CD4-positive, alpha-beta memory T cell (primary cell): Measurements from ENCODE around the gene PFKL. TPM values are rescaled to one million over a fixed set of nuclear protein-coding genes. Genes with fewer than 3 reads are reported as not detected.

Source experiments
- CTCF ChIA-PET: fragments of 350-600 bp; sonication (Branson Sonifier 250); formaldehyde crosslinking; loops from one replicate; lab custom pipeline; 2021; ENCODE audit warnings: inconsistent platforms; ENCODE audit not compliant: partially characterized antibody; lab: Charles Lee
- POLR2A ChIA-PET: fragments of 350-600 bp; sonication (Branson Sonifier 250); formaldehyde crosslinking; loops from one replicate; lab custom pipeline; 2021; ENCODE audit not compliant: partially characterized antibody; lab: Charles Lee
- DNase-seq, 5 donors: peaks; one replicate each; pipeline versions ENCODE4 v3.0.0 to v3.0.0-alpha.2; 2020 to 2022; ENCODE audit warnings: mixed read lengths in 1 of 5
- H3K27ac ChIP-seq: one replicate; pipeline ENCODE4 v1.7.0; 2013; ENCODE audit warnings: low read depth, low read length
- H3K27me3 ChIP-seq: 2 replicates; pipeline ENCODE4 v1.7.0; 2013; ENCODE audit warnings: mild to moderate bottlenecking, low read length, moderate library complexity; ENCODE audit not compliant: insufficient read depth
- H3K36me3 ChIP-seq: 2 replicates; pipeline ENCODE4 v1.7.0; 2013; ENCODE audit warnings: mild to moderate bottlenecking, low read length, moderate library complexity; ENCODE audit not compliant: insufficient read depth
- H3K4me1 ChIP-seq: 2 replicates; pipeline ENCODE4 v1.7.0; 2013; ENCODE audit warnings: mild to moderate bottlenecking, low read length, moderate library complexity; ENCODE audit not compliant: insufficient read depth
- H3K4me3 ChIP-seq, 2 donors: one replicate each; pipeline ENCODE4 v1.7.0; 2013; ENCODE audit warnings: low read length in 2 of 2, mild to moderate bottlenecking in 1 of 2
- H3K9me3 ChIP-seq, 2 donors: one replicate each; pipeline ENCODE4 v1.7.0; 2013; ENCODE audit warnings: low read length in 2 of 2, control low read depth in 1 of 2; ENCODE audit not compliant: control insufficient read depth in 1 of 2
- H3K27ac Mint-ChIP-seq, 7 donors: one replicate each; pipeline ENCODE4 v1.8.0; 2020 to 2021; ENCODE audit warnings: mixed read lengths in 7 of 7, mild to moderate bottlenecking in 6 of 7, inconsistent platforms in 3 of 7, moderate library complexity in 3 of 7
- H3K27me3 Mint-ChIP-seq, 2 donors: one replicate each; pipeline ENCODE4 v1.8.0; 2020 to 2021; ENCODE audit warnings: mixed read lengths in 2 of 2
- H3K36me3 Mint-ChIP-seq, 2 donors: one replicate each; pipeline ENCODE4 v1.8.0; 2020 to 2021; ENCODE audit warnings: mixed read lengths in 2 of 2, inconsistent platforms in 1 of 2, mild to moderate bottlenecking in 1 of 2
- H3K4me1 Mint-ChIP-seq, 4 donors: one replicate each; pipeline ENCODE4 v1.8.0; 2020 to 2021; ENCODE audit warnings: mixed read lengths in 4 of 4, mild to moderate bottlenecking in 1 of 4
- H3K4me3 Mint-ChIP-seq, 8 donors: one replicate each; pipeline ENCODE4 v1.8.0; 2020 to 2021; ENCODE audit warnings: mixed read lengths in 8 of 8, mild to moderate bottlenecking in 7 of 8, moderate library complexity in 6 of 8, inconsistent platforms in 3 of 8
- H3K9me3 Mint-ChIP-seq, 8 donors: one replicate each; pipeline ENCODE4 v1.8.0; 2020 to 2021; ENCODE audit warnings: mixed read lengths in 8 of 8, mild to moderate bottlenecking in 5 of 8, inconsistent platforms in 3 of 8, moderate library complexity in 1 of 8
- intact Hi-C: fragments of 100-400 bp; cut with micrococcal nuclease; formaldehyde crosslinking; loops from one replicate; pipeline ENCODE4 v1.15.1; 2023
- polyA plus RNA-seq, 2 donors: library from polyadenylated mRNA; unstranded; fragments of 300-500 nt; fragmentation: Illumina TruSeq; gene quantifications; one replicate each; pipeline ENCODE4 v1.2.3, GENCODE V29; 2021
- total RNA-seq, 2 experiments: library from RNA; stranded (reverse); gene quantifications; one replicate each; pipeline ENCODE4 v1.2.3, GENCODE V29; 2021

PFKL gene
- total and polyA plus RNA-seq, 4 experiments from 2014 or later = 132 to 145 (median 139) TPM

GRCh38 chr21:44365967-44366585, 66.2 kb downstream of the PFKL start:
- H3K36me3 ChIP-seq = no peaks in the 10 kb centered on the region
- H3K4me3 Mint-ChIP-seq = no peak overlapping the region
- no peak overlapping the region for H3K4me3 ChIP-seq
- H3K27me3 Mint-ChIP-seq = peaks cover 0 to 2% of the 10 kb centered on the region in 2 donors
- H3K4me1 ChIP-seq = no peaks in the 10 kb centered on the region
- H3K36me3 Mint-ChIP-seq = peaks cover 0 to 8% of the 10 kb centered on the region in 2 donors
- H3K9me3 Mint-ChIP-seq = peaks cover 0 to 10% (median 9%) of the 10 kb centered on the region in 8 donors
- H3K4me1 Mint-ChIP-seq = peaks cover 0 to 4% (median 0%) of the 10 kb centered on the region in 4 donors
- intact Hi-C loops = no loop called here
- POLR2A ChIA-PET = no interaction called here
- no peaks in the 10 kb centered on the region for H3K27me3 ChIP-seq
- H3K9me3 ChIP-seq = peaks cover 0 to 7% of the 10 kb centered on the region in 2 donors
- CTCF ChIA-PET = no interaction called here
- H3K27ac Mint-ChIP-seq = no peak overlapping the region
- H3K27ac ChIP-seq = no peak overlapping the region
- no peak for DNase-seq

- Histone ChIP-seq H3K27ac (no peak overlapping the region), H3K36me3 (no peaks in the 10 kb centered on the region), H3K9me3 (peaks cover 0 to 7% of the 10 kb centered on the region in 2 donors), H3K27me3 (no peaks in the 10 kb centered on the region), H3K4me1 (no peaks in the 10 kb centered on the region), H3K4me3 (no peak overlapping the region)
- Mint-ChIP-seq H3K27ac (no peak overlapping the region), H3K4me3 (no peak overlapping the region), H3K9me3 (peaks cover 0 to 10% (median 9%) of the 10 kb centered on the region in 8 donors), H3K4me1 (peaks cover 0 to 4% (median 0%) of the 10 kb centered on the region in 4 donors), H3K27me3 (peaks cover 0 to 2% of the 10 kb centered on the region in 2 donors), H3K36me3 (peaks cover 0 to 8% of the 10 kb centered on the region in 2 donors)
- DNase-seq = no peak
- CTCF ChIA-PET = no interaction called here
- POLR2A ChIA-PET = no interaction called here
- intact Hi-C loops = no loop called here
Observed at GRCh38 chr21:44366586-44367211, 66.8 kb downstream of the PFKL start.

- no peak for DNase-seq
- peaks cover 0 to 1% (median 0%) of the 10 kb centered on the region in 8 donors for H3K9me3 Mint-ChIP-seq
- H3K4me1 Mint-ChIP-seq = peaks cover 0 to 8% (median 3%) of the 10 kb centered on the region in 4 donors
- intact Hi-C loops = no loop called here
- Histone ChIP-seq H3K4me1 (no peaks in the 10 kb centered on the region), H3K27me3 (no peaks in the 10 kb centered on the region), H3K9me3 (no peaks in the 10 kb centered on the region), H3K27ac (no peak overlapping the region), H3K4me3 (no peak overlapping the region), H3K36me3 (no peaks in the 10 kb centered on the region)
- H3K4me3 Mint-ChIP-seq = no peak overlapping the region
- ChIA-PET CTCF (no interaction called here), POLR2A (no interaction called here)
- peaks cover 0 to 2% of the 10 kb centered on the region in 2 donors for H3K27me3 Mint-ChIP-seq
- H3K27ac Mint-ChIP-seq = no peak overlapping the region
- no peaks in the 10 kb centered on the region for H3K36me3 Mint-ChIP-seq
Observed at GRCh38 chr21:44368711-44369446, 69.0 kb downstream of the PFKL start.

GRCh38 chr21:44370027-44370735, 70.3 kb downstream of the PFKL start:
- no peaks in the 10 kb centered on the region for H3K9me3 ChIP-seq
- no peak overlapping the region for H3K4me3 Mint-ChIP-seq
- no peak overlapping the region for H3K27ac ChIP-seq
- H3K4me1 ChIP-seq = peaks cover 9% of the 10 kb centered on the region
- H3K27me3 ChIP-seq = no peaks in the 10 kb centered on the region
- intact Hi-C loops = no loop called here
- no peak for DNase-seq
- no peaks in the 10 kb centered on the region for H3K36me3 ChIP-seq
- no peaks in the 10 kb centered on the region for H3K36me3 Mint-ChIP-seq
- H3K27me3 Mint-ChIP-seq = peaks cover 0 to 2% of the 10 kb centered on the region in 2 donors
- no peak overlapping the region for H3K4me3 ChIP-seq
- peaks cover 5 to 16% (median 6%) of the 10 kb centered on the region in 4 donors for H3K4me1 Mint-ChIP-seq
- CTCF ChIA-PET = no interaction called here
- peaks cover 0 to 1% (median 0%) of the 10 kb centered on the region in 8 donors for H3K9me3 Mint-ChIP-seq
- H3K27ac Mint-ChIP-seq = no peak overlapping the region
- POLR2A ChIA-PET = no interaction called here

GRCh38 chr21:44370786-44371410, 71.0 kb downstream of the PFKL start:
- Mint-ChIP-seq H3K4me1 (peaks cover 12 to 23% (median 13%) of the 10 kb centered on the region in 4 donors), H3K36me3 (no peaks in the 10 kb centered on the region), H3K9me3 (peaks cover 0 to 1% (median 0%) of the 10 kb centered on the region in 8 donors), H3K27me3 (peaks cover 0 to 2% of the 10 kb centered on the region in 2 donors), H3K4me3 (no peak overlapping the region), H3K27ac (no peak overlapping the region)
- Histone ChIP-seq H3K9me3 (no peaks in the 10 kb centered on the region), H3K4me3 (no peak overlapping the region), H3K27me3 (no peaks in the 10 kb centered on the region), H3K36me3 (no peaks in the 10 kb centered on the region), H3K4me1 (peaks cover 16% of the 10 kb centered on the region), H3K27ac (no peak overlapping the region)
- ChIA-PET CTCF (no interaction called here), POLR2A (no interaction called here)
- intact Hi-C loops = no loop called here
- DNase-seq = no peak

GRCh38 chr21:44371596-44371995, 71.7 kb downstream of the PFKL start:
- H3K4me3 Mint-ChIP-seq = no peak overlapping the region
- Histone ChIP-seq H3K27me3 (no peaks in the 10 kb centered on the region), H3K36me3 (no peaks in the 10 kb centered on the region), H3K27ac (no peak overlapping the region), H3K4me3 (no peak overlapping the region), H3K9me3 (no peaks in the 10 kb centered on the region), H3K4me1 (peaks cover 18% of the 10 kb centered on the region)
- intact Hi-C loops = no loop called here
- H3K27ac Mint-ChIP-seq = no peak overlapping the region
- peaks cover 0 to under 1% (median 0%) of the 10 kb centered on the region in 8 donors for H3K9me3 Mint-ChIP-seq
- POLR2A ChIA-PET = no interaction called here
- H3K27me3 Mint-ChIP-seq = peaks cover 0 to 2% of the 10 kb centered on the region in 2 donors
- no peak for DNase-seq
- CTCF ChIA-PET = no interaction called here
- no peaks in the 10 kb centered on the region for H3K36me3 Mint-ChIP-seq
- peaks cover 14 to 29% (median 17%) of the 10 kb centered on the region in 4 donors for H3K4me1 Mint-ChIP-seq
